GM20000 (cell line): ENCODE data around the gene ZNF630.
"Not testable (repeated sequence)": the region's sequence is repeated elsewhere in the genome, so short reads cannot be mapped to it uniquely, and the experiment has no call there.

Experiments
- DNase-seq: peaks from one replicate; pipeline ENCODE4 v3.0.0; 2012; ENCODE audit warnings: low spot score
- TF ChIP-seq, protein P1 (sequence below): IDR thresholded peaks from 2 replicates; pipeline ENCODE4 v1.5.1; 2012; ENCODE audit warnings: mild to moderate bottlenecking, control low read depth; ENCODE audit errors: extremely low read depth, missing control alignments

The ZNF630 gene

GRCh38 chrX:48028091-48028490 lies 43.3 kb downstream of the ZNF630 start:
- TF ChIP-seq, protein P1, sequence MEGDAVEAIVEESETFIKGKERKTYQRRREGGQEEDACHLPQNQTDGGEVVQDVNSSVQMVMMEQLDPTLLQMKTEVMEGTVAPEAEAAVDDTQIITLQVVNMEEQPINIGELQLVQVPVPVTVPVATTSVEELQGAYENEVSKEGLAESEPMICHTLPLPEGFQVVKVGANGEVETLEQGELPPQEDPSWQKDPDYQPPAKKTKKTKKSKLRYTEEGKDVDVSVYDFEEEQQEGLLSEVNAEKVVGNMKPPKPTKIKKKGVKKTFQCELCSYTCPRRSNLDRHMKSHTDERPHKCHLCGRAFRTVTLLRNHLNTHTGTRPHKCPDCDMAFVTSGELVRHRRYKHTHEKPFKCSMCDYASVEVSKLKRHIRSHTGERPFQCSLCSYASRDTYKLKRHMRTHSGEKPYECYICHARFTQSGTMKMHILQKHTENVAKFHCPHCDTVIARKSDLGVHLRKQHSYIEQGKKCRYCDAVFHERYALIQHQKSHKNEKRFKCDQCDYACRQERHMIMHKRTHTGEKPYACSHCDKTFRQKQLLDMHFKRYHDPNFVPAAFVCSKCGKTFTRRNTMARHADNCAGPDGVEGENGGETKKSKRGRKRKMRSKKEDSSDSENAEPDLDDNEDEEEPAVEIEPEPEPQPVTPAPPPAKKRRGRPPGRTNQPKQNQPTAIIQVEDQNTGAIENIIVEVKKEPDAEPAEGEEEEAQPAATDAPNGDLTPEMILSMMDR, result no peak
- DNase-seq, result no peak

GRCh38 chrX:48027545-48027944 lies 43.9 kb downstream of the ZNF630 start:
- not testable (repeated sequence) for DNase-seq

- TF ChIP-seq, protein P1, result peak; percentile 19
- peak; percentile 22 for DNase-seq
Observed at GRCh38 chrX:48025561-48025960, 45.9 kb downstream of the ZNF630 start.

DNA sequence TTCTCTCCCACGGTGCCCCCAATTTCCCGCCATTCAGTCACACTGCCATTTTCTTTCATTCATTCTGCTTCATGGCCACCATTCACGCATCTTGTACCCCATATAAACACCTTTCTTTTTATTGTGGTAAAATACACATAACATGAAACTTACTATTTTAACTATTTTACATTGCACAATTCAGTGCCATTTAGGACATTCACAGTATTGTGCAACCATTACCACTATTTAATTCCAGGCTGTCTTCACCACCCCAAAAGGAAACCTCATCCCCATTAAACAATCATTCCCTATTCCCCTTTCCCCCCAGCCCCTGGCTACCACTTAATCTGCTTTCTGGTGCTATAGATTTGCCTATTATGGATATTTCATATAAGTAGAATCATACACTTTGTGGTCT lies 48.7 kb downstream of the ZNF630 start:
- DNase-seq, result no peak
- TF ChIP-seq, protein P1, result no peak

DNA sequence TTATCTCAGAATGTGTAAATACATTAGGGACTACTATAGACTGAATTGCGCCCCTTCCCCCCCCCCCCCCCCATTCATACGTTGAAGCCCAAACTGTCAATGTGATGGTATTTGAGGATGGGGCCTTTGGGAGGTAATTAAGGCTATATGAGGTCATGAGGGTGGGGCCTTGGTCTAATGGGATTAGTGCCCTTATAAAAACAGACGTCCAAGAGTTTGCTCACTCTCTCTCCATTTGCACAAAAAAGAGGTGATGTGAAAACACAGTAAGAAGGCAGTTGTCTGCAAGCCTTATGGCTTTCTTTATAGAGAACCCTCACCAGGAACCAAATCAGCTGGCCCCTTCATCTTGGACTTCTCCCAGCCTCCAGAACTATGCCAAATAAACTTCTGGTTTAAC lies 49.3 kb downstream of the ZNF630 start:
- TF ChIP-seq, protein P1, result no peak
- no peak for DNase-seq

DNA sequence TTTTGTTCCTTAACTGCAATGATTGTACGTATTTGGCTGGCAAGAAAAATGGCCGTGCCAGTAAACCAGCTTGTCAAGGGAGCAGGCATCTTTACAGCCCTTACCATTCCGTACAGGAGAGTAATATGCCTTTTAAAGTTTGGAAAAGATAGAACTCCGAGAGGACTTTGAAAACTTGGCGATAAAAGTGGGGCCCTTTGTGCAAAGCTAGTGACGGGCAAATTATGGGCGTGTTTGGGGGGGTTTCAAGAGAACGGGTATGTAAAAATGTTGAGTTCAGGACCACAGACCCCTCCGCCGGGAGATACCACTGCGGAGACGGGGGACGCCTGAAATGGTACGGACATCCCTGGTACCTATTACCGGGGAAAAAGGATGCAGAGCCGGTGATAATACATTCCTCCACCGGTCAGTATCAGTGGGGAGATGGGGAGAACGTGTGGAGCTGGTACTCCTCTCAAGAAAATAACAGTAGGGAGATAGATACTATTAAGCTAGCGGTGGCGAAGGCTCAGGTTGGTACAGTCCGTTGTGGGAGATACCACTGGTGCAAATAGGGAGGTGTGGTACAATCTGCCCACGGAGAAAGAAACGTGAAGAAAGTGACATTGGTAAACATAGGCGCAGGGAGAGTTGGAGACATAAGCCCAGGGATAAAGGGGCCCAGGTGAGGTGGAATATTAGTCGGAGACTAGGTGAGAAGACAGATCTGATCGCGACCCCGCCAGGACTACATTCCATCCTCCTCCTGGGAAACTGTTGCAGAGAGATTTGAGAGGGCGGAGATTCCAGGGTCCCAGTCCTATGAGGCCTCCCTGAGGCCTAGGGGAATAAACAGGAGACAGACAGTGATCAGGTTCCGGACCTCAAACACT lies 50.2 kb downstream of the ZNF630 start:
- peak; percentile 66 for DNase-seq
- TF ChIP-seq, protein P1, result no peak

- DNase-seq, result not testable (repeated sequence)
Observed at GRCh38 chrX:48020472-48020871, 51.0 kb downstream of the ZNF630 start.

GRCh38 chrX:48019892-48020291 lies 51.5 kb downstream of the ZNF630 start:
- not testable (repeated sequence) for DNase-seq

DNA sequence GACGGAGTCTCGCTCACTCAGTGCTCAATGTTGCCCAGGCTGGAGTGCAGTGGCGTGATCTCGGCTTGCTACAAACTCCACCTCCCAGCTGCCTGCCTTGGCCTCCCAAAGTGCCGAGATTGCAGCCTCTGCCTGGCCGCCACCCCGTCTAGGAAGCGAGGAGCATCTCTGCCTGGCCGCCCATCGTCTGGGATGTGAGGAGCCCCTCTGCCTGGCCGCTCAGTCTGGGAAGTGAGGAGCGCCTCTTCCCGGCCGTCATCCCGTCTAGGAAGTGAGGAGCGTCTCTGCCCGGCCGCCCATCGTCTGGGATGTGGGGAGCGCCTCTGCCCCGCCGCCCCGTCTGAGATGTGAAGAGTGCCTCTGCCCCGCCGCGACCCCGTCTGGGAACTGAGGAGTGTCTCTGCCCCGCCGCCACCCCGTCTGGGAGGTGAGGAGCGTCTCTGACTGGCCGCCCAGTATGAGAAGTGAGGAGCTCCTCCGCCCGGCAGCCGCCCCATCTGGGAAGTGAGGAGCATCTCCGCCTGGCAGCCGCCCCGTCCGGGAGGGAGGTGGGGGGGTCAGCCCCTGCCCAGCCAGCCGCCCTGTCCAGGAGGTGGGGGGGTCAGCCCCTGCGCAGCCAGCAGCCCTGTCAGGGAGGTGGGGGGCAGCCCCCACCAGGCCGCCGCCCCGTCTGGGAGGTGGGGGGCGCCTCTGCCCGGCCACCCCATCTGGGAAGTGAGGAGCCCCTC lies 54.7 kb downstream of the ZNF630 start:
- not testable (repeated sequence) for DNase-seq

- DNase-seq, result not testable (repeated sequence)
Observed at GRCh38 chrX:48009445-48009960, 61.9 kb downstream of the ZNF630 start.
